Adrenal gland (tissue), 12 donors: Measurements from ENCODE around the gene CENPU. TPM values are rescaled to one million over a fixed set of nuclear protein-coding genes. Genes with fewer than 3 reads are reported as not detected.

ENCODE experiments used
- DNase-seq, 7 donors: peaks; one replicate each; pipeline ENCODE4 v3.0.0-alpha.2; 2019 to 2020
- H3K27ac ChIP-seq, 5 donors: fragments of 200-600 bp; sonication (generic) in 4 of 5; 1 replicate in 3 of 5; 2 replicates in 2 of 5; pipeline versions ENCODE4 v1.5.1 to v1.8.0; 2016 to 2020; ENCODE audit warnings: mild to moderate bottlenecking in 1 of 5
- H3K27me3 ChIP-seq: fragments of 200-600 bp; 2 replicates; pipeline ENCODE4 v1.8.0; 2021
- H3K36me3 ChIP-seq, 2 donors: fragments of 200-600 bp; replicated peaks in 1 of 2; 1 replicate in 1 of 2; 2 replicates in 1 of 2; pipeline versions ENCODE4 v1.5.1 to v1.8.0; 2018 to 2022
- H3K4me1 ChIP-seq, 2 donors: fragments of 200-600 bp; replicated peaks in 1 of 2; 1 replicate in 1 of 2; 2 replicates in 1 of 2; pipeline versions ENCODE4 v1.5.1 to v1.8.0; 2018 to 2021
- H3K4me3 ChIP-seq, 4 donors: fragments of 200-600 bp; sonication (generic) in 3 of 4; one replicate each; pipeline ENCODE4 v1.5.1; 2016 to 2018
- H3K9me3 ChIP-seq, 3 donors: fragments of 200-600 bp; sonication (generic) in 1 of 3; replicated peaks in 1 of 3; 1 replicate in 2 of 3; 2 replicates in 1 of 3; pipeline versions ENCODE4 v1.5.1 to v1.8.0; 2016 to 2021
- POLR2A ChIP-seq, 2 donors: fragments of 450-650 bp; IDR thresholded peaks; one replicate each; pipeline ENCODE4 v1.6.1; 2017; ENCODE audit warnings: antibody characterized with exemption in 2 of 2, mild to moderate bottlenecking in 2 of 2, moderate library complexity in 1 of 2
- WGBS, 4 donors: extraction: QIAGEN DNeasy Blood & Tissue Kit in 2 of 4; methylation state at CpG; one replicate each; pipeline versions ENCODE4 v1.1.5 to v1.1.7; 2013 to 2017; 5-methylcytosine and 5-hydroxymethylcytosine counted together
- intact Hi-C, 2 donors: fragments of 100-400 bp; cut with DNase I; formaldehyde crosslinking; loops; one replicate each; pipeline versions ENCODE4 v1.14.1 to v1.15.0; 2022 to 2023
- polyA plus RNA-seq, 3 donors: library from polyadenylated mRNA; stranded (reverse); fragments of 200-250 nt in 2 of 3; fragments of 350-450 nt in 1 of 3; fragmentation: Illumina TruSeq in 1 of 3; extraction: RNeasy Lipid Tissue Mini Kit (QIAGEN cat#74804) in 1 of 3; gene quantifications; one replicate each; pipeline ENCODE4 v1.2.3, GENCODE V29; 2013 to 2014
- total RNA-seq, 9 donors: library from RNA; depleted of rRNA in 4 of 9; stranded (reverse); fragments of >200 nt in 4 of 9; fragments of 120-200 nt in 1 of 9; fragmentation: NEBNext Ultra II Directional in 1 of 9; extraction: Animal tissue kit (Norgen Biotek cat#: 25700) in 1 of 9; gene quantifications; one replicate each; pipeline versions ENCODE4 v1.1.0 to v1.2.4, GENCODE V29; 2013 to 2023
- TF ChIP-seq, protein P1 (sequence below), 6 experiments: fragments of 450-650 bp in 4 of 6; fragments of 200-600 bp in 2 of 6; sonication (generic) in 1 of 6; IDR thresholded peaks; 1 replicate in 5 of 6; 2 replicates in 1 of 6; pipeline versions ENCODE4 v1.5.1 to v1.8.0; 2016 to 2021; ENCODE audit warnings: antibody characterized with exemption in 6 of 6, mild to moderate bottlenecking in 2 of 6, moderate library complexity in 1 of 6
- donor health status: healthy with polysubstance abuse.
- donor health status: Bipolar disorder and iron deficiency.
- donor health status: DM: yes; HTN: yes; CAD: no.
- donor health status: DM: no; HTN: no; CAD: no.
- donor health status: DM: no; HTN: no; CAD: no.
- donor health status: DM: yes; HTN: yes; CAD: no.

Gene CENPU
- total and polyA plus RNA-seq, 12 donors: 0.97 to 15.6 (median 2.9) TPM

DNA sequence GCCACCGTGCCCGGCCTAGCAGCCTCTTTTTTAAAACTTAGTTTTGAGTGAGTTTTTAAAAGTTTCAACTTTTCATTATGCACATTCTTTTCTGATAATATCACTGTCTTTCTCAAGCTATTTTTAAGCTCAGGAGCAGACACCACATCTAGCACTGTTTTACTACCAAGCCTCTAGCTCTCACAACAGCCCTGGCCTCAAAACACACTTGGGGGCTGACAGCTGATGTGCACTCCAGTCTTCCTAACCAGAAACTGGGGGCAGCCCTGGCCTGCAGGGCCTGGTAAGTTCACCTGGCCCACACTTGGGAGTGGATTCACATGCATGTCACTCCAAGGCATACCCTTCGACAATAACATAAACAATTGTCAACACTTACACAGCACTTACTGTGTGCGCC is 34.0 kb downstream of the CENPU start:
- DNase-seq: no peak
- intact Hi-C loops: no loop called here
- Histone ChIP-seq H3K9me3 (no peaks in the 10 kb centered on the region), H3K27ac (no peak overlapping the region), H3K4me3 (no peak overlapping the region), H3K27me3 (no peaks in the 10 kb centered on the region), H3K4me1 (peaks cover 0 to 7% of the 10 kb centered on the region in 2 donors), H3K36me3 (peaks cover 0 to 7% of the 10 kb centered on the region in 2 donors)
- no peak for TF ChIP-seq POLR2A (IDR thresholded peaks at IDR 0.05)
- TF ChIP-seq, protein P1, sequence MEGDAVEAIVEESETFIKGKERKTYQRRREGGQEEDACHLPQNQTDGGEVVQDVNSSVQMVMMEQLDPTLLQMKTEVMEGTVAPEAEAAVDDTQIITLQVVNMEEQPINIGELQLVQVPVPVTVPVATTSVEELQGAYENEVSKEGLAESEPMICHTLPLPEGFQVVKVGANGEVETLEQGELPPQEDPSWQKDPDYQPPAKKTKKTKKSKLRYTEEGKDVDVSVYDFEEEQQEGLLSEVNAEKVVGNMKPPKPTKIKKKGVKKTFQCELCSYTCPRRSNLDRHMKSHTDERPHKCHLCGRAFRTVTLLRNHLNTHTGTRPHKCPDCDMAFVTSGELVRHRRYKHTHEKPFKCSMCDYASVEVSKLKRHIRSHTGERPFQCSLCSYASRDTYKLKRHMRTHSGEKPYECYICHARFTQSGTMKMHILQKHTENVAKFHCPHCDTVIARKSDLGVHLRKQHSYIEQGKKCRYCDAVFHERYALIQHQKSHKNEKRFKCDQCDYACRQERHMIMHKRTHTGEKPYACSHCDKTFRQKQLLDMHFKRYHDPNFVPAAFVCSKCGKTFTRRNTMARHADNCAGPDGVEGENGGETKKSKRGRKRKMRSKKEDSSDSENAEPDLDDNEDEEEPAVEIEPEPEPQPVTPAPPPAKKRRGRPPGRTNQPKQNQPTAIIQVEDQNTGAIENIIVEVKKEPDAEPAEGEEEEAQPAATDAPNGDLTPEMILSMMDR (IDR thresholded peaks at IDR 0.05): no peak
- 93 to 100% (median 94%) methylated on average over 4 of the region's 4 CpGs for WGBS, 4 donors

DNA sequence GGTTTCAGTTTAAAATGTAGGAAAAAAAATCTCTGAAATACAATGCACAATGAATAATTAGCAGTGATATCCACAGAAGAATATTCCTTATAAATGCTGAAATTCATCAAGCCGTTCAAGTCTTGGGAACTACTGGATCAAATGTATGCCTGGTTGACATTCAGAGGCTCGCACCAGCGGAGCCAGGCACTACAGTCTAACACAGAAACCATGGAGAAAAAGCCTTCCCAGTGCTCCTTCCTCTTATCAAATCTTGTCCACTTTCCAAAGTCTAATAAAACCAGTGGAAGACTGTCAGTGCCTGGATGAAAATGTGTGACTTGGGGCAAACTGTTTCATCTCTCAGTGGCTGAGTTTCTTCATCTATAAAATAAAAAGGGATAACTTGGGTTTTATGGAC is 35.9 kb downstream of the CENPU start:
- no peak overlapping the region for H3K27ac ChIP-seq
- no peak for DNase-seq
- TF ChIP-seq POLR2A (IDR thresholded peaks at IDR 0.05): no peak
- TF ChIP-seq, protein P1 (IDR thresholded peaks at IDR 0.05): no peak
- H3K4me3 ChIP-seq: no peak overlapping the region
- H3K4me1 ChIP-seq: peaks cover 0 to 7% of the 10 kb centered on the region in 2 donors
- H3K27me3 ChIP-seq: no peaks in the 10 kb centered on the region
- H3K9me3 ChIP-seq: no peaks in the 10 kb centered on the region
- intact Hi-C loops: no loop called here
- 86 to 100% (median 93%) methylated on average over 3 of the region's 3 CpGs for WGBS, 4 donors
- peaks cover 0 to 7% of the 10 kb centered on the region in 2 donors for H3K36me3 ChIP-seq

DNA sequence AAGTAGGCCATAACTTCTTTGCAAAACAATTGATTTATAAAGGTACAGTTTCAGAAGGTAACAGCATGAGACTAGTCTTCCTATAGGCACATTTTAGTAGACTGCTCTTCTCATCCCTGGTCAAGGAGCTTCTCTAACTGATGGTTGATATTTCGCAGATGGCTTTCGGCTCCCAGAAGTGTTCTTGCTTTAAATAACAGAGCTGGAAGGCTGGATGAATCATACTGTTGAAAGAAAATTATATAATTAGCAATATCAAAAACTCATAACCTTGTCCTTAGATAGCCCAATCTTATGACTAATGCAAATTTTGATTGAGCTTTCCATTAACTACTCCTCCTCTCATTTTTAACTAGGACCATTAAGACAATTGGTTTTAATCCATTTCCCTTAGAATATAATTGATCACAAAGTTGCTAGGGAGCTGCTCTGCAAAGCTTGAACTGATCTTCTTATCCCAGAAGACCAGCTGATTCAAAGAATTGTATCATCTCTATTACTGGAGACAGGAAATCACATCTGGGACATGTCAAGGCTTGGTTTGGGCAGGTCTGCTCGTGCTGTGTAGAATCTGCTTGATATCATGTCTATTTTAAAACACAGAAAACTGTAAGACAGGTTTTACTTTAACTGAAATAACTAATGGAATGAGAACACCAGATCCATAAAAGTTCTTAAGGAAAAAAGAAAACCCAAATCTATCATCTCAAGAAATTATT is 38.6 kb downstream of the CENPU start:
- TF ChIP-seq, protein P1 (IDR thresholded peaks at IDR 0.05): no peak
- no peak for TF ChIP-seq POLR2A (IDR thresholded peaks at IDR 0.05)
- H3K27me3 ChIP-seq: no peaks in the 10 kb centered on the region
- no peak overlapping the region for H3K4me3 ChIP-seq
- H3K9me3 ChIP-seq: no peaks in the 10 kb centered on the region
- H3K4me1 ChIP-seq: peaks cover 0 to 7% of the 10 kb centered on the region in 2 donors
- peaks cover 0 to 7% of the 10 kb centered on the region in 2 donors for H3K36me3 ChIP-seq
- H3K27ac ChIP-seq: no peak overlapping the region
- intact Hi-C loops: no loop called here
- peak in 2 of 7 donors; percentile 8 to 58 for DNase-seq
- WGBS, 4 donors: 36 to 45% (median 41%) methylated on average over 3 of the region's 3 CpGs

DNA sequence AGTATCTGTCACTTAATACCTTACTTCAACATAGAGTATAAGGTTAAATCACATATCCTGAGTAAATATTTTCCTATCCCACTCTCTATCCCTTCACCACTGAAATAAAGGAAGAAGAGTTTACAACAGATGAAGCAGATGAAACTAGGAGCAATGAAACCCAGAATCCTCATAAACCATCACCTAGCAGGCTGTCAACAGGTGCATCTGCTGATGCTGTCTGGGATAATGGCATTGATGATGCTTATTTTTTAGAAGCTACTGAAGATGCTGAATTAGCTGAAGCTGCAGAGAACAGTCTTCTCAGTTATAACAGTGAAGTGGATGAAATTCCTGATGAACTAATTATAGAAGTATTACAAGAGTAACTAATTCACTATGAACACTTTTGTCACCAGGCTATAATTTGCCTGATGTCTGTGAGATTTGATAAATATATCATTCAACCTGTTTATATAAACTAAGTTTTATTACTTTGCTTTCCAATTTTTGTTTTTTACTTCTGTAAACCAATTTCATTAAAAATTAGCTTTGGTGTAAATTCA is 39.4 kb downstream of the CENPU start:
- Histone ChIP-seq H3K36me3 (peaks cover 0 to 7% of the 10 kb centered on the region in 2 donors), H3K9me3 (no peaks in the 10 kb centered on the region), H3K27me3 (no peaks in the 10 kb centered on the region), H3K4me1 (peaks cover 0 to 7% of the 10 kb centered on the region in 2 donors), H3K4me3 (no peak overlapping the region), H3K27ac (no peak overlapping the region)
- intact Hi-C loops: no loop called here
- TF ChIP-seq, protein P1 (IDR thresholded peaks at IDR 0.05): no peak
- no peak for TF ChIP-seq POLR2A (IDR thresholded peaks at IDR 0.05)
- no peak for DNase-seq
